Left ventricle myocardium inferior (tissue), 1 donor: ENCODE results near the gene RBFOX2. TPM values are rescaled to one million over a fixed set of nuclear protein-coding genes. Genes with fewer than 3 reads are reported as not detected.

Experiments
- DNase-seq: peaks from one replicate; pipeline ENCODE4 v3.0.0-alpha.2; 2020
- H3K27ac ChIP-seq: fragments of 200-600 bp; replicated peaks from 2 replicates; pipeline ENCODE4 v1.8.0; 2021
- H3K27me3 ChIP-seq: fragments of 200-600 bp; 2 replicates; pipeline ENCODE4 v1.8.0; 2021; ENCODE audit warnings: low read depth
- H3K36me3 ChIP-seq: fragments of 200-600 bp; 2 replicates; pipeline ENCODE4 v1.8.0; 2021
- H3K4me1 ChIP-seq: fragments of 200-600 bp; 2 replicates; pipeline ENCODE4 v1.8.0; 2021
- H3K4me3 ChIP-seq: fragments of 200-600 bp; 2 replicates; pipeline ENCODE4 v1.8.0; 2021; ENCODE audit warnings: mild to moderate bottlenecking, moderate library complexity
- H3K9me3 ChIP-seq: fragments of 200-600 bp; replicated peaks from 2 replicates; pipeline ENCODE4 v1.8.0; 2021
- intact Hi-C: fragments of 100-400 bp; cut with micrococcal nuclease; formaldehyde crosslinking; loops from one replicate; pipeline ENCODE4 v1.11.0; 2022
- total RNA-seq: library from RNA; stranded (reverse); fragmentation: NEBNext Ultra II Directional; extraction: Animal tissue kit (Norgen Biotek cat#: 25700); gene quantifications from one replicate; pipeline ENCODE4 v1.2.1, GENCODE V29; 2021
- TF ChIP-seq, protein P1 (sequence below): fragments of 200-600 bp; IDR thresholded peaks from 2 replicates; pipeline ENCODE4 v1.8.0; 2021; ENCODE audit warnings: antibody characterized with exemption, mild to moderate bottlenecking, borderline replicate concordance
- donor health status: DM: no; HTN: yes; CAD: no; lungs with severe emphysema.

The RBFOX2 gene
- total RNA-seq, 1 donor from 2014 or later: 75.4 TPM

DNA sequence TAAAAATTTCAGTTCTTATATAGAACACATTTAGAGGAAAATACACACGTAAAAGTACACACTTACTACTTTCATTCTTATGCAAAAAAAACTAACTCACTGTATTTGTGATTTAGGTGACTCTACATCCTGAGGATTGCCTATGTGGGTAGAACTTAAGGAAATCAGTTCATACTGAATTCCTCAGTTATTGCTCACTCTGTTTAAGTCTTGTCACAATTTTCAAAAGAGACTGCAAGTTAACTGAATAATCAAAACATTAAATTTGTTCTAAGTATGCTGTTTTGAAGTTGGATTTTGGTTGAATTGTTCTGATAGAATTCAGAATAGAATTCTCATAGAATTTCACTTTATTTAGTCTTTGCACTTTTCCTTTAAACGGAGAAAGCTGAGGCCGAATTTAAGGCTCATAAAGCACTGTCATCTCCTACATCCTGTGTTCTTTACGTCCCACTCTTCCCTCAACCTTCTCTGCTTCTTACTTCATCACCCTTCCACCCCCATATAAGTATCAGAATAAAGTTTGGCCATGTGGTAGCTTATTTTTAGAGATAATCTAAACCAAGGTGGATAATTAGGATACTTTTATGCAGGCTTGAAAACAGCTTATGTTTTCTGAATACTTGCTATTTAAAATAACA is 251.2 kb downstream of the RBFOX2 start:
- TF ChIP-seq, protein P1, sequence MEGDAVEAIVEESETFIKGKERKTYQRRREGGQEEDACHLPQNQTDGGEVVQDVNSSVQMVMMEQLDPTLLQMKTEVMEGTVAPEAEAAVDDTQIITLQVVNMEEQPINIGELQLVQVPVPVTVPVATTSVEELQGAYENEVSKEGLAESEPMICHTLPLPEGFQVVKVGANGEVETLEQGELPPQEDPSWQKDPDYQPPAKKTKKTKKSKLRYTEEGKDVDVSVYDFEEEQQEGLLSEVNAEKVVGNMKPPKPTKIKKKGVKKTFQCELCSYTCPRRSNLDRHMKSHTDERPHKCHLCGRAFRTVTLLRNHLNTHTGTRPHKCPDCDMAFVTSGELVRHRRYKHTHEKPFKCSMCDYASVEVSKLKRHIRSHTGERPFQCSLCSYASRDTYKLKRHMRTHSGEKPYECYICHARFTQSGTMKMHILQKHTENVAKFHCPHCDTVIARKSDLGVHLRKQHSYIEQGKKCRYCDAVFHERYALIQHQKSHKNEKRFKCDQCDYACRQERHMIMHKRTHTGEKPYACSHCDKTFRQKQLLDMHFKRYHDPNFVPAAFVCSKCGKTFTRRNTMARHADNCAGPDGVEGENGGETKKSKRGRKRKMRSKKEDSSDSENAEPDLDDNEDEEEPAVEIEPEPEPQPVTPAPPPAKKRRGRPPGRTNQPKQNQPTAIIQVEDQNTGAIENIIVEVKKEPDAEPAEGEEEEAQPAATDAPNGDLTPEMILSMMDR: no peak
- DNase-seq: no peak
- peaks cover 48% of the 10 kb centered on the region for H3K4me1 ChIP-seq
- H3K36me3 ChIP-seq: peaks cover 10% of the 10 kb centered on the region
- no peak overlapping the region for H3K27ac ChIP-seq
- no peaks in the 10 kb centered on the region for H3K27me3 ChIP-seq
- intact Hi-C loops: no loop called here
- H3K4me3 ChIP-seq: no peak overlapping the region
- no peaks in the 10 kb centered on the region for H3K9me3 ChIP-seq

DNA sequence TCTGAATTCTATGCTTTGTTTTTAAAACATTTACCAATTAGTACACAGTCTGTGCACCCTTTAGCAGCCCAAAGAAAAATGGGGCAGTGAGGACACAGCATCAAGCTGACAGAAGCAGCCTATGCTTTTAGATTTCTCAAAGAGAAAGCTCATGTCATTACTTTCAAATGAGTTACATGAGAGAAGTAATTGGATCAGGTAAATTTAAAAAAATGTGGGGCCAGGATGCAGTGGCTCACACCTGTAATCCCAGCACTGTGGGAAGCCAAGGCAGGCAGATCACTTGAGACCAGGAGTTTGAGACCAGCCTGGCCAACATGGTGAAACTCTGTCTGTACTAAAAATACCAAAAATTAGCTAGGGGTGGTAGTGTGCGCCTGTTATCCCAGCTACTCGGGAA is 253.3 kb downstream of the RBFOX2 start:
- H3K4me1 ChIP-seq: peaks cover 34% of the 10 kb centered on the region
- peaks cover 5% of the 10 kb centered on the region for H3K36me3 ChIP-seq
- H3K27ac ChIP-seq: no peak overlapping the region
- H3K4me3 ChIP-seq: no peak overlapping the region
- intact Hi-C loops: no loop called here
- TF ChIP-seq, protein P1: no peak
- H3K9me3 ChIP-seq: no peaks in the 10 kb centered on the region
- DNase-seq: no peak
- no peaks in the 10 kb centered on the region for H3K27me3 ChIP-seq

DNA sequence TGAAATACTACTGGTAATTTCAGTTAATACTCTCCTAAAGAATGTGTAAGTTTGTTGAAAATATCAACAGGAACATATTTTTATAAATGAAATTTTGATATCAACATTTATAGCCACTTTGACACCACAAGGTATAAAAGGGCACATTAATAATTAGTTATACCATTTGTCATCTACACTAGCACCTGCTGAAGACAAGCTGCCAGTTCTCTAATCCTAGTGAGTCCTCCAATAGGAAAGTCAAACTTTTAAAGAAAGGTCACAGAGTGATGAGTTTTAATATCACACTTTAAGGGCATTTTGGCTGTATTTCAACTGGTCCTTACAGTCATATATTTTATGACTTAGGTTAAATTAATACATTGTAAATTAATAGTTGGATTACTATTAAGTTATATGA is 258.6 kb downstream of the RBFOX2 start:
- Histone ChIP-seq H3K27ac (no peak overlapping the region), H3K27me3 (no peaks in the 10 kb centered on the region)
- intact Hi-C loops: loop anchor here (10.0 kb wide), 1 partner anchor 155 kb away; no protein-coding TSS in a partner anchor

DNA sequence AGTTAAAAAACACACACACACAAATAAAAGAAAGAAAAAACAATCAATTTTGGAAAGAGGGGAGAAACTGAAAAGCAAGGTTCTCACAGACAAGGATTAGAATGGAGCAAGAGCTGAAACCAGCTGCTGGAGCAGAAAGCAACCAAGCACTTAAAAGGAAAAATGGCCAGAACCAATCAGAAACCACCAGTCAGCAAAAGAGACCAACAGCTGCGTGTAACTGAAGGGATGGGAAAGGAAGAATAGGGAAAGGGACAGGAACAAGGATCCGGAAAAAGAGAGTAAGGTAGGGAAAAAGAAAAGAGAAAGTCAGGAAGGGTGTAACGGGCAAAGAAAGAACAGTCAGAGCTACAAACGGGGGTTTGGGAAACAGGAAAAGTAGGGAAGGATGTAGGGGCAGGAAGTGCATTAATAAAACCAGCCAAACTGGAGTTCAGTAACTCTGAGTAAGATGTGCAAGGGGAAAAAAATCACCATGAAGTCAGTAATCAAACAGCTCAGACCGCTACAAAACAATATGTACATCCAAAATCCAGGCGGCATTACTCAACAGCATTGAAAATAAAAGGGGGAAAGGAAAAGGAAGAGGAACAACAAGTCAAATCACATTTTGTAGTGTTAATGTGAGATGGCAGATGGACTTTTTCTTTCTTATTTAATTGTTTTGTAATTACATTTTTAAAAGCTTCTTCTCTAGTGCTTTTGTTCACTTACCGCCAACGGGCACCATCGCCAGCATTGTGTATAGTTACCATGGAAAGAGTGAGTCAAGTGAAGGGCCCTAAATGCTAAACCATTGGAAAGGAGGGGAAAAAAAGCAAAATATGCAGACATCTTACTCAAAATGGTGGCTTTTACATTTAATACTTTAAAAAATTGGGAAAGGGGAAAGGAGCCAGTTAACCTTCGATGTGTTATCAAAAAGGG is 261.7 kb downstream of the RBFOX2 start:
- peaks cover 34% of the 10 kb centered on the region for H3K4me1 ChIP-seq
- H3K36me3 ChIP-seq: peaks cover 5% of the 10 kb centered on the region
- H3K9me3 ChIP-seq: no peaks in the 10 kb centered on the region
- H3K4me3 ChIP-seq: peak overlapping the region; percentile 18
- no peaks in the 10 kb centered on the region for H3K27me3 ChIP-seq
- peak overlapping the region; percentile 48 for H3K27ac ChIP-seq
- intact Hi-C loops: loop anchor here (10.0 kb wide), 1 partner anchor 158 kb away; no protein-coding TSS in a partner anchor
- DNase-seq: no peak
- TF ChIP-seq, protein P1: no peak

More for the DNA sequence above, 258.6 kb downstream of the RBFOX2 start:
- H3K4me3 ChIP-seq: no peak overlapping the region
- H3K4me1 ChIP-seq: peaks cover 38% of the 10 kb centered on the region
- no peaks in the 10 kb centered on the region for H3K9me3 ChIP-seq
- H3K36me3 ChIP-seq: peaks cover 5% of the 10 kb centered on the region
- TF ChIP-seq, protein P1: no peak
- DNase-seq: no peak

DNA sequence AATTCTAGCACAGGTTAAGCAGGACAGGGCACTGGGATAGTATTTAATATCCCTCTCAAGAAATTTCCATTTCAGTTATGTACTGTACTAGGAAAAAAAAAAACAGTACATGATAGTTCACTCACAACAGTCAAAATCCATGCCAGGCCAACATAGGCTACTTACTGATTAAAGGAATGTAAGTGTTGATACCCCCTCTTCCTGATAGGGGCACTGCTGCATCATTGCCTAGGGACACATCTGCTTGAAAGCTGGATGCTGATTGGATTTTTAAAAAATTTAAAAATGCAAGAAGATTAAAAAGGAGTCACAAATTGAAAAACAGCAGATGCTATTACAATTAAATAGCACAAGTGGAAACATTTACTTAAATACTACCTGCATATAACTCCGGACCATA is 267.6 kb downstream of the RBFOX2 start:
- TF ChIP-seq, protein P1: peak; percentile 47

More for the DNA sequence above, 267.6 kb downstream of the RBFOX2 start:
- peaks cover 22% of the 10 kb centered on the region for H3K4me1 ChIP-seq
- peak overlapping the region; percentile 26 for H3K27ac ChIP-seq
- H3K9me3 ChIP-seq: no peaks in the 10 kb centered on the region
- intact Hi-C loops: loop anchor here (10.0 kb wide), 1 partner anchor 164 kb away; no protein-coding TSS in a partner anchor
- no peaks in the 10 kb centered on the region for H3K27me3 ChIP-seq
- no peak for DNase-seq
- no peak overlapping the region for H3K4me3 ChIP-seq
- H3K36me3 ChIP-seq: peaks cover 22% of the 10 kb centered on the region
